HUDEP-2 (cell line): ENCODE data around the gene ERGIC1.
"Not testable (repeated sequence)": the region's sequence is repeated elsewhere in the genome, so short reads cannot be mapped to it uniquely, and the experiment has no call there.

Source experiments
- DNase-seq, 76 experiments: peaks; one replicate each; lab custom pipeline; 2025; ENCODE audit not compliant: unreplicated experiment in 76 of 76; lab: John Stamatoyannopoulos, UW

ERGIC1 gene

DNA sequence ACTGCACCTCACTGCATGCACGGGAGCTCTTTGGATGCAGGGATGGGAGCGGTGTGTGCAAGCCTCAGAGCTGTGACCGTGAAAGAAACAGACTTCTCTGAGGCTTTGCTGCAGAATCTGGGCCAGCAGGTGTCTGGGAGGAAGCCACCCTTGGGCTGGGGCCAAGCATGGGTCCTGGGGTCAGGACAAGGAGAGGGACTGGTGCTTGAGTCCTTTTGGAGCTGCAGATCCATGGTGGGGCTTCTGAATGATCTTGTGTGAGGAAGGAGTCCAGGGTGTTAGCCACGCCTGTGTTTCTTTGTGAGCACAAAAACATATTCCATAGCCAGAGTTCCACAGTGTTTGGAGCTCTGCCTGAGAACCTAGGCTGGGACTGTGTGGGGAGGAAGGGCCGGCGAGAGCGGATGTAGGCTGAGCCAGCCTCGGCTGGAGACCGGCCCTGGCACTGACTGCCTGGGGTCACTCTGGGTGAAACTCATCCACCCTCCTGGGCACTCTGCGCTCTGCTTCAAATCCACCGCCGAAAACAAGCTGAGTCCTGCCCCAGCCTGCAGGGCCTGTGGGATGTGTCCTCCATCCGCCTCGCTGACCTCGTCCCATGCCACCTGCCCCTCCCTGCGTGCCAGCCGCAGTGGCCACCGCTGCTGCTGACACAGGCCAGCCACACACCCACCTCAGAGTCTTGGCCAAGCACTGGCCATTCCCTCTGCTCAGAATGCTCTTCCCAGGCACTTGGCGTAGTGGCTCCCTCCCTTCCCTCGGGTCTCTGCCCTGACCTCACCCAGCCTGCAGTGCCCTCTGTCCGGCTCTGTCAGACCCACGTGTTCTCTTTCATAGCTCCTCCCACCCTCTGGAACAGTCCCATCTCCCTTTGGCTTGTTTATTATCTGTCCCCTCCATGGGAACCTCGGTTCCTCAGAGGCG, 26.7 kb downstream of the ERGIC1 start:
- DNase-seq, result no peak

DNA sequence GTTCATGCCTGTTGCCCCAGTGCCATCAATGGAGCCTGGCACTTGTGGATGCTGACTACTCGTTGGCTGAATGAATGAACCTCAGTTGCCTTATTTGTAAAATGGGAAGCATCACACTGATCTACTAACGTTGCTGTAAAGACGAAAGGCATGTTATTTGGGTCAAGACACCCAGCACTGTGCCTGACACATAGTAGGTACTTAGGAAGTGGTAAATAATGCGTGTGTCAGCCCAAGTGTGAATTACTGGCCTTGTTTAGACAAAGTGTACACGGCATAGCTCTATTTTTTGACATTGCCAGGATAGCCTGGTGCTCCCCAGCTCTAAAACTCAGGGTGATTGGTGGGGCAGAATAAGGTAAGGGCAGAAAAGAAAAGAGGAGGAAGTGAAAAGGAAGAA, 27.4 kb downstream of the ERGIC1 start:
- DNase-seq, result no peak

GRCh38 chr5:172862165-172862801, 28.2 kb downstream of the ERGIC1 start:
- DNase-seq, result no peak

DNA sequence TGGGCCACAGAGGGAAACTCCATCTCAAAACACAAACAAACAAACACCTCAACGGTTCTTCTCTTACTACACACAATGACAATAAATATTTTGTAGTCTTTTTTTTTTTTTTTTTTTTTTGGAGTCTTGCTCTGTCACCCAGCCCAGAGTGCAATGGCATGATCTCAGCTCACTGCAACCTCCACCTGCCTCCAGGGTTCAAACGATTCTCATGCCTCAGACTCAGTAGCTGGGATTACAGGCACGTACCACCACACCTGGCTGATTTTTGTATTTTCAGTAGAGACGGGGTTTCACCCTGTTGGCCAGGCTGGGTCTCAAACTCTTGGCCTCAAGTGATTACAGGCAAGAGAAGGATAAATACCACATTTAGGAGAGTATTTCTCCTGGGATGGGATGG, 30.1 kb downstream of the ERGIC1 start:
- DNase-seq, result not testable (repeated sequence)

DNA sequence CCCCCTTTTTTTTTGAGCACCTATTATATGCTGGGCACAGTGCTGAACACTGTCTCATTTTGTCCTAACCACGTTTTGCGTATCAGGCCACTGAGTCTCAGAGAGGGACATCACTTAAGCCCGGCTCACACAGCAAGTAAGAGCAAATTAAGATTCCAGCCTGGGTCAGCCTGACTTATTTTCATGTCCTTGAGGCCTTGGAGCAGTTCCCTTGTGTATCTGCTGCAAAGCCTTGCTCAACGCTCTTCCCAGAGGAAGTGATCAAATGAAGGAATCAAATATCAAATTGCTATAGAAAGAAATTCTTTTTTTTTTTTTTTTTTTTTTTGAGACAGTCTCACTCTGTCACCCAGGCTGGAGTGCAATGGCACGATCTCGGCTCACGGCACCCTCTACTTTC, 30.7 kb downstream of the ERGIC1 start:
- no peak for DNase-seq

DNA sequence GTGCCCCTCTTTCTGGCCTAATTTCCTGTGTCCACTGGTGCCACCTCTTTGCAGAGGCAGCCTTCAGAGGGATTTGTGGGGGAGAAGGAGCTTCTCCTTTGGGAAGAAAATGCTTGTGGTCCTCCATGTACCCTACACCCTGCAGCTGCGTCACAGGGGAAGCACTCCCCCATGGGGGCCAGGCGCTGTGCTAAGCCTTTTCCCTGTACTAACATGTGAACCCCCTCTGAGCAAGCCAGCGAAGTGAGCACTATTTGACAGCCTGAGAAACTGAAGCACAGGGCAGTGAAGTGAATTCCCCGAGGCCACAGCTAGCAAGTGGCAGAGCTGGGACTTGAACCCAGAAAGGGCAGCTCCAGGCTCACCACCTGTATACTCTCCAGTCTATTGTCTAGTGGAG, 32.3 kb downstream of the ERGIC1 start:
- DNase-seq, result no peak

DNA sequence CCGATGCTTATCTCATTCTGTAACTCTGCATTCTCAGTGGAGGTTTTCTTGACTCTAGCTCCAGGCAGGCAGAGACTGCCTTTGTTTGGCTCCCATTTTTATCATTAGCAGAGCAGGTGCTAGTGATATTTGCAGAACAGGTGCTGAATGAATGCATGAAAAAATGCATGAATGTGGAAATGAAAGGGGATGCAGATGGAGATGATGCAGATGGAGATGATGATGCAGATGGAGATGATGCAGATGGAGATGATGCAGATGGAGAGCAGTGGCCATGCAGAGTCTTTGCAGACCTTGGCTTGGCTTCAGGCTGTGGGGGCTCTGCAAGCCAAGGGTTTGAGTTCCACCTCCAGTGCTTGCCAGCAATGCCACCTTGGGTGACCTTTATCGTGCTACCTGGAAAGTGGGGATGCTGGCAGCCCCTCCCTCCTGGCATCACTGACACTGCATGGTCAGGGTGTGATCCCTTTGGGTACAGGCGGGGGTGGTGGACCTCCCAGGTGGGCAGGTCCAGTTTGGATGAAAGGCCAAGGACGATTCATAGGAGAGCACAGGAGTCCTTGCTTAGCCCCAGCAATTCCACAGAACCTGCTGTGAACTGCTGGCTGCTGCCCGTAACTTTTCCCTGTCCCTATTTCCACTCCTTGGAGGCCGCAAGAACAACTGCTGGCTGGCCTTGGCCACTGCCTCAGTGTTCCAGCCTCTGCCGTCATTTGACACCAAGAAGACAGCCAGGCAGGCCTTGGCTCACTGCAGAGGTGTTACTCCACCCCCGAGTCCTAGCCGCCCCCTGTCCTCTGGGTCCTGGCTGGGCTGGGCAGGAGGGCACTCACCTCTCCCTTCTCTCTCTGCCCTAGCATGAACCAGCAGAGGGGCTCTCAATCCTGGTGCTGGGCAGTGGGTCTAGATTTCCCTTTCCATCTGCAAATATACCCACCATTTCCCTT, 33.0 kb downstream of the ERGIC1 start:
- no peak for DNase-seq

DNA sequence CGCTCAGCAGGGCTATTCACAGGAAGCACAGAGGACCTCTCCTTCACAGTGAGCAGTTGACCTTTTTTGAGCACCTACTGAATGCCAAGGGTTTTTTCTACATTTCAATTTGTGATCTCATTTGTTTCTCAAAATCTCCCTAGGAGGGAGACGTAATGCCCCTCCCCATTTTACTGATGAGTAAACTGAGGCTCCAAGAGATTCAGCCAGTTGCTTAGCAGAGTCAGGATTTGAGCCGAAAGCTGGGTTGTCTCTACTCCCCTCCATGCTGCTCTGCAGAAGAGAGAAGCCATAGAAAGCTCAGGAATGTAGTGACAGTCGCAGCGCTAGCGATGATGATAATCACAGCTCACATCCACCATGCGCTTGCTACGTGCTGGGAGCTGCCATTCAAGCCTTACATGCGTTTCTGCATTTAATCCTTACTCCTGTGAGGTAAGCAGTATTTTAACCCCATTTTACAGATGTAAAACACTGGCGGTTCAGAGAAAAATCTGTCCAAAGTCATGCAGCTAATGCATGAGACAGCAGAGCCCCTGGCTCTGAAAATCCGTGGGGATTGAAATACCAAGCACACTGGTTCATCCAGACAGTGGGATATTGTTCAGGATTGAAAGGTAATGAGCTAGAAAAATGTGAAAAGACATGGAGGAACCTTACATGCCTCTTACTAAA, 33.8 kb downstream of the ERGIC1 start:
- no peak for DNase-seq

DNA sequence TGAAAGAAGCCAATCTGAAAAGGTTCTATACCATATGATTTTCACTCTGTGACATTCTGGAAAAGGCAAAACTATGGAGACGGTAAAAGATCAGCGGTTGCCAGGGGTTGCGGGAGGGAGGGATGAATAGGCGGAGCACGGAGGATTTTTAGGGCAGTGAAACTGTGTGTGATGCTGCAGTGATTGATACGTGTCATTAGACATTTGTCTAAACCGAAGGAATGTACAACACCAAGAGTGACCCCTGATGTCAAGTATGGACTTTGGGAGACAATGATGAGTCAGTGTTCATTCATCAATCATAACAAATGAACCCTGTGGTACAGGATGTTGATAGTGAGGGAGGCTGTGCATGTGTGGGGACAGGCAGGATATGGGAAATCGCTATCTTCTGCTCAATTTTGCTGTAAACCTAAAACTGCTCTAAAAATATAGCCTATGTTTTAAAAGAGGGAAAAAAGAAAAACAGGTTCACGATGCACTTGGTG, 34.4 kb downstream of the ERGIC1 start:
- no peak for DNase-seq

DNA sequence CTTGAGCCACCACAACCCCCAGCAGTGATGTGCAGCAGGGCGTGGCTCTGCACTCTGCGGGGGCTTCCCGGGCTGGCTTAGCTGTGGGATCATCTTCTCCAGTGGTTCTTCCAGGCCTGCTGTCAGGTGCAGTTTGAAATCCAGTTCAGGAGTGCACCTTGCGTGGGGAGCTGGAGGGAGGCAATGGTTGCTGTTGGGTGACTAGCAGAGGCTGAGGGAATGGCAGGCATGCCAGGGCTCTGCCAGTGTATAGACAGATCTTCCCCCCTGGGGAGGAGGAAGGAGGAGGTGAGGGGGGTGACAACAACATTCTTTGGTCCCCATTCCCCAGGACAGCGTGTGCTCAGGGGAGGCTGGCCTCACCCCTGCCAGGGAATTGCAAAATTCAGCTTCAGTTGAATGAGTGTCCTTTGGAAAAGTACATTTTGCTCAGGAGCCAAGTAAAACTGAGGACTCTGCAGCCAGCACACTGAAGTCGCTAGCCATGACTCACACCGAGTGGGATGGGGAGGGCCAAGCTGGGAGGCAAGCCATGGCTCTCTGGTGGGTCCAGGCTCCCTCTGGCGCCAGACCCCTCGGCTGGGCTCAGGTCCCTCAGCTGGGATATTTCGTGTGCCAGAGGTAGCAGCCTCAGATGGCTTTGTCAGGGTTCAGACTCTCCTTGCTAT, 35.0 kb downstream of the ERGIC1 start:
- peak in 1 of 76 experiments; percentile 8 for DNase-seq

DNA sequence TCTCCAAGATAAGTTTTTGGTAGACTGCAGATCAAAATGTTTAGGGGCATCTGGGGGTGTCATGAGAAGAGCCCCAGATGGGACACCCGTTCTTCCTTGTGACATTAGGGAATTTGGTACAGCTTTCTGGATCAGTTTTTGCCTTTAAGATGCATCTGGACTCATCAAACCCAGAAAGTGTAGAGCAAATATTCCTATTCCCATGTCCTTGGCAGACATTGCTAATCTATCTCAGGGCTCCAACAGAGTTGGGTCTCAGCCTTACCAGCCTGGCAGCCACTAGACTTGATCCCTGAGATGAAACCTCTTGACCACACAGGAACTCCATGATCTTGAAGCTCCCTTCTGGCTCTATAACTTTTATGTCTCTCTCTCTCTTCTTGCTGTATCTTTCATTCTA, 35.6 kb downstream of the ERGIC1 start:
- DNase-seq, result no peak

GRCh38 chr5:172870291-172870714, 36.3 kb downstream of the ERGIC1 start:
- no peak for DNase-seq

DNA sequence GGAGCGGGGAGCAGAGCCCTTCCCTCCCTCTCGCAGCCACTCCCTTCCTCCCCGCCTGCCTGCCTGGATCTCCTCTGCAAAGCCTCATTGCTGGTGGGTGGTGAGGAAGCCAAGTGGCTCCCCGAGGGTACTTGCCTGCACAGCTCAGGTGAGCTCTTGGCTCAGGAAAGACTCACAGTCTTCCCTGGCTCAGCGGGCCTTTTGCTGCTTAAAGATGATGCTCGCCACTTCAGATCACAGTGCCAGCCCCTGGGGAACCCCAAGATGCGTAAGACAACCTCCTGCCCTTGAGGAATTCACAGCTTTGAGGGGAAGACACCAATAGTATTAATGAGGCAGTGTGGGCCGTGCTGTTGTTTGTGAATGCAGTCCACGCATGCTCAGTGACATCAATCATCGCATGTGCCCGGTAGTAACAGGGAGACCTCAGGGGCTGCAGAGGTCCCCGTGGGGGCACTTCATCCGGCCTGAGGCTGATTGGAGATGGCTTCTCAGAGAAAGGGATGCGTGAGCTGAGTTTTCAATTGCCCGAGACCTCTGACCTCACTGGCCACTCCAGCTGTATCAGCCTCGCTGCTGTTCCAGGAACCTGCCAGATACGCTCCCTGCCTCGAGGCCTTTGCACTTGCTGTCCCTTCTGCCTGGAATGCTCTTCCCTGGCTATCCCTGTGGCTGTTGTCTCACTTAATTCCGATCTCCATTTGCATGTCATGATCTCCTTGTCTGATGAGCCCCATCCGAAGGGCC, 36.8 kb downstream of the ERGIC1 start:
- no peak for DNase-seq

- no peak for DNase-seq
Measured at GRCh38 chr5:172871536-172871935, 37.5 kb downstream of the ERGIC1 start.

DNA sequence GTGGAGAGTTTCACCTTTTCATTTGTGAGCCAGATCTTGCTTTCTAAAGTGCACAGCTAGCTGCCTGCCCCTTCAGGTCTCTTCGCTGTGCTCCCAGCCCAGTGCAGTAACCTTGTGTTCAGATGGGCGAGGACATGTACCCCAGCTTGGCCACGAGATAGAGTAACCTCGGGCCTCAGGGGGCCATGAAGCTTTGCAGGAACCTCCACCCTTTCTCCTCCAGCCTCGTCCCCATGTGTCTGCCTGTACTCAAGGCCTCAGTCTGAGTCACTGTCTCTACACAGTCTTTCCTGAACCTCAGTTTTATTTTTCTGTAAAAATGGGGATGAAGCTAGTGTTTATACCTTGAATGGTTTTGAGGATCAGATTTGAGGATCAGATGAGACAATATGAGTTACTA, 37.9 kb downstream of the ERGIC1 start:
- DNase-seq, result no peak

DNA sequence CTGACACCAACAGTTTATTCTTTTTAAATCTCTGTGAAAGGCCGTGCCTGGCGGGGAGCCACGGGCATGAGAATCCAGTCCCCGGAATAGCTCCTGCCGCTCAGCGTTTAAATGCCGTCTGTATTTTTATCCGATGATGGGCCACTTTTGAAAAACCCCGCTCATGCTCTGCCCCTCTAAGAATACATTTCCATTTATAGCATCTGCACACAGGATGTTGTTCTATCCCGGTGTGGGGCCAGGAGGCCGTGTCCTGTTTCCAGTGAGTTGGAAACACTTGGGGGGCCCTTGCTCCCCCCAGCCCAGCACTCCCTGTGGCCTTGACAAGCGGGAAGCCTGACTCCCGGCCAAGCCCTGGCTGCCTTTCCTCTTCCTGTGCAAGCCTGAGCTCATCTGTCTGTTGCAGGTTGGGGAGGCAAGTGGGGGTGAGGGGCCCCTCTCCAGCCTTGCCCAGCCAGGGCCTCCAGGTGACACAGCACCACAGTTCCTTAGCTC, 39.0 kb downstream of the ERGIC1 start:
- DNase-seq, result no peak

DNA sequence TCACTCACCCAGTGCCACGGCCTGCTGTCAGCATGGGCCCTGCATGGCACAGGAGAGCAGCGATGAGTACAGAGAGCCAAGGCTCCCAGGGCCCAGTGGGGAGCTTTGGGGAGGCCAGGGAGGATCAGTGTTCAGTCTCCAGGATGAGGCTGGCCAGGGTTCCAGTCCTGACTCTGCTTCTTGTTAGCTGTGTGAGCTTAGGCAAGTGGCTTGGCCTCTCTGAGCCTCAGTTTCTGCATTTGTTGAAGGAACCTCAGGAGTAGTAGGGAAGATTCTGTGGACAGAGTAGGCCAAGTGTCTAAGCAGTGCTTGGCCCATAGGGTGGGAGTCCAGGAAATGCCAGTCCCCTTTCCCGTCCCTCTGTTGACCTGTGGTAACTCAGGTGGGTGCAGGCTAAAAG, 39.5 kb downstream of the ERGIC1 start:
- DNase-seq, result no peak

DNA sequence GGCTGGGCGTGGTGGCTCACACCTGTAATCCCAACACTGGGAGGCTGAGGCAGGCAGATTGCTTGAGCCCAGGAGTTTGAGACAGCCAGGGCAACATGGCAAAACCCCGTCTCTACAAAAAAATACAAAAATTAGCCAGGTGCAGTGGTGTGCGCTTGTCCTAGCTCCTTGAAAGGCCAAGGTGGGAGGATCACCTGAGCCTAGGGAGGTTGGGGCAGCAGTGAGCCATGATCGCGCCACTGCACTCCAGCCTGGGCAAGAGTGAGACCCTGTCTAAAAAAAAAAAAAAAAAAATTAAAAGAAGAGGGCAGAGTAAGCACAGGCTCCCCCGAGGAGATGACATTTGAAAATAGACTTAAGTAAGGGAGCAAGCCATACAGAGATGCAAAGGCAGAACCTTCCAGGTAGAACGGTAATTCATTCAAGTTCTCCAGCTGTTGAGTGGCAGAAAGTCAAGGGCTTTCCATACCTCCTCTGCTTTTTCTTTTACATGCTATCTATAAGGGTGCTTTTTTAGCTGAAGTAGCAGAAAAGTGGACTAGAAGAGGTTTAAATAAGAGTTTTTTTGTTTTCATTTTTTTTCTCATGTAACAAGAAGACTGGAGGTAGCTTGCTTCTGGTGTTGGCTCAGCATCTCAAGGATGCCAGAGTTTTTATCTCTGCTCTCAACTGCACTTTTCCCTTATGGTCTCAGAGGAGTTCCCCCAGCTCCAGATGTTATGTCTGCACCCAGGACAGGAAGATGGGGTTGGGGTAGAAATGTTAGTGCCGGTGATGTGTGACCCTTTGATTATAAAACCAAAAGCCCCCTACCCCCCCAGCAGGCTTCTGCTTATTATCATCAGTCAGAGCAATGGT, 40.8 kb downstream of the ERGIC1 start:
- no peak for DNase-seq
